ENCODE data around the gene ENDOV.
A peak's percentile ranks its signal among the peaks of the same experiment; 100 is the strongest.

ENDOV gene

GRCh38 chr17:80384078-80384960 is 30.6 kb upstream of the ENDOV start:
- DNase-seq = no peak
- TF ChIP-seq CTCF (IDR thresholded peaks at IDR 0.05; ENCODE audit: low read depth, low read length) = no peak

GRCh38 chr17:80385046-80385445 is 29.9 kb upstream of the ENDOV start:
- DNase-seq = no peak
- peaks cover 5% of the 10 kb centered on the region for H3K36me3 ChIP-seq
- TF ChIP-seq CTCF (IDR thresholded peaks at IDR 0.05; ENCODE audit: low read depth, low read length) = no peak
- H3K4me1 ChIP-seq = peaks cover 11% of the 10 kb centered on the region
- H3K27me3 ChIP-seq = no peaks in the 10 kb centered on the region
- no peak overlapping the region for H3K4me3 ChIP-seq (ENCODE audit: low read depth, low read length)
- H3K9me3 ChIP-seq = no peaks in the 10 kb centered on the region

More at GRCh38 chr17:80384078-80384960, 30.6 kb upstream of the ENDOV start:
- Histone ChIP-seq H3K4me1 (peaks cover 4% of the 10 kb centered on the region), H3K27me3 (no peaks in the 10 kb centered on the region), H3K9me3 (no peaks in the 10 kb centered on the region), H3K4me3 (ENCODE audit: low read depth, low read length) (no peak overlapping the region), H3K36me3 (peaks cover 4% of the 10 kb centered on the region)

GRCh38 chr17:80386341-80386740 is 28.6 kb upstream of the ENDOV start:
- no peak for TF ChIP-seq CTCF (IDR thresholded peaks at IDR 0.05; ENCODE audit: low read depth, low read length)
- no peak overlapping the region for H3K4me3 ChIP-seq (ENCODE audit: low read depth, low read length)
- no peak for DNase-seq
- H3K9me3 ChIP-seq = no peaks in the 10 kb centered on the region
- peaks cover 5% of the 10 kb centered on the region for H3K36me3 ChIP-seq
- H3K27me3 ChIP-seq = no peaks in the 10 kb centered on the region
- H3K4me1 ChIP-seq = peaks cover 11% of the 10 kb centered on the region

DNA sequence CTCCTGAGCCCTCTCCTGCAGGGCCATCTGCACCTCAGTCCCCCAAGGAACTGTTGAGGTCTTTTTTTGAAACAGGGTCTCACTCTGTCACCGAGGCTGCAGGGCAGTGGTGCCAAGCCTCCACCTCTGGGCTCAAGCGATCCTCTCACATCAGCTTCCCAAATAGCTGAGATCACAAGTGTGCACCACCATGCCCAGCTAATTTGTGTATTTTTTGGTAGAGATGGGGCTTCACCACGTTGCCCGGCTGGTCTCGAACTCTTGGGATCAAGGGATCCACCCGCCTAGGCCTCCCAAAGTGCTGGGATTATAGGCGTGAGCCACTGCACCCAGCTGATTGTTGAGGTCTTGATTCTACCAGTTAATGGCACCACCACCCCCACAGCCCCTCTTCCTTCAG is 27.9 kb upstream of the ENDOV start:
- peaks cover 8% of the 10 kb centered on the region for H3K36me3 ChIP-seq
- H3K4me3 ChIP-seq (ENCODE audit: low read depth, low read length) = no peak overlapping the region
- no peak for DNase-seq
- no peak for TF ChIP-seq CTCF (IDR thresholded peaks at IDR 0.05; ENCODE audit: low read depth, low read length)
- no peaks in the 10 kb centered on the region for H3K27me3 ChIP-seq
- H3K4me1 ChIP-seq = peaks cover 11% of the 10 kb centered on the region
- H3K9me3 ChIP-seq = no peaks in the 10 kb centered on the region

DNA sequence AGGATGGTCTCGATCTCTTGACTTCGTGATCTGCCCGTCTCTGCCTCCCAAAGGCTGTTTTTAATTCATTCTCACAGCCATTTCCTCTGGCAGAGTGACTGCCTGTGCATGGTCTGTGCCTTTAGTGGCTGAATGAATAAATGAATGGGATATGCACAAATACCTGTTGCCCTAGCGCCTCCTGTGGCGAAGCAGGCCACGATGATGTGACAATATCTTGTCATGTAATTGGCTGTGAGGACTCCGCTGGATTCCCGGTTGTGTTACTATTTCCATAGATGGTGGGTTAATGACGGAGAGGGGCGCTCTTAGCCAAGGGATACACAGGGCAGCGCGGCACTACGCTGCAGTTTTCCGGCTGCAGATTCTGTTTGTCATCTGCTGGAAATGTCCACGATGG is 26.8 kb upstream of the ENDOV start:
- peak; percentile 15; the same call in 1 of the 2 replicates for TF ChIP-seq CTCF (IDR thresholded peaks at IDR 0.05; ENCODE audit: low read depth, low read length)
- DNase-seq = no peak
- H3K9me3 ChIP-seq = no peaks in the 10 kb centered on the region
- H3K36me3 ChIP-seq = peaks cover 9% of the 10 kb centered on the region
- H3K27me3 ChIP-seq = no peaks in the 10 kb centered on the region
- no peak overlapping the region for H3K4me3 ChIP-seq (ENCODE audit: low read depth, low read length)
- H3K4me1 ChIP-seq = peaks cover 11% of the 10 kb centered on the region

GRCh38 chr17:80388601-80389000 is 26.4 kb upstream of the ENDOV start:
- peaks cover 9% of the 10 kb centered on the region for H3K36me3 ChIP-seq
- no peak for DNase-seq
- no peak overlapping the region for H3K4me3 ChIP-seq (ENCODE audit: low read depth, low read length)
- no peaks in the 10 kb centered on the region for H3K27me3 ChIP-seq
- H3K4me1 ChIP-seq = peaks cover 11% of the 10 kb centered on the region
- no peak for TF ChIP-seq CTCF (IDR thresholded peaks at IDR 0.05; ENCODE audit: low read depth, low read length)
- no peaks in the 10 kb centered on the region for H3K9me3 ChIP-seq

Measured in BE2C (cell line).